PC-3 (cell line): ENCODE results near the gene C10orf71. TPM values are rescaled to one million over a fixed set of nuclear protein-coding genes. Genes with fewer than 3 reads are reported as not detected.

Experiments used
- ATAC-seq: fragments of 200-7000 bp; cut with Tn5 transposase; 2 replicates; pipeline ENCODE4 v1.9.1; 2020; ENCODE audit warnings: mild to moderate bottlenecking, moderate library complexity
- BruUV-seq: library from RNA; stranded (reverse); fragments of 400-500 nt; replicated peaks from 2 replicates; lab custom pipeline; 2021; lab: Mats Ljungman, UMichigan
- CTCF ChIA-PET: fragments of 300-600 bp; sonication (Branson Sonifier 250); formaldehyde crosslinking; loops from one replicate; lab custom pipeline; 2022; ENCODE audit warnings: antibody characterized with exemption; lab: Charles Lee
- POLR2A ChIA-PET: fragments of 300-600 bp; sonication (Branson Sonifier 250); formaldehyde crosslinking; loops from one replicate; lab custom pipeline; 2022; ENCODE audit warnings: antibody characterized with exemption; ENCODE audit not compliant: unreplicated experiment; lab: Charles Lee
- DNase-seq: peaks from one replicate; pipeline ENCODE4 v3.0.0-alpha.2; 2015
- H2AFZ ChIP-seq: fragments of 300-600 bp; sonication (generic); 2 replicates; pipeline ENCODE4 v1.6.0; 2016; ENCODE audit warnings: antibody characterized with exemption, low read length
- H3F3A ChIP-seq: fragments of 300-600 bp; sonication (generic); one replicate; pipeline ENCODE4 v1.6.0; 2017; ENCODE audit warnings: antibody characterized with exemption, low read length, control low read depth, mild to moderate bottlenecking; ENCODE audit not compliant: unreplicated experiment
- H3K27ac ChIP-seq: fragments of 300-600 bp; sonication (generic); 2 replicates; pipeline ENCODE4 v1.5.1; 2016; ENCODE audit warnings: mild to moderate bottlenecking, low read length
- H3K27me3 ChIP-seq: fragments of 300-600 bp; sonication (generic); 2 replicates; pipeline ENCODE4 v1.6.1; 2016; ENCODE audit warnings: low read length, mixed read lengths
- H3K36me3 ChIP-seq: fragments of 300-600 bp; sonication (generic); 2 replicates; pipeline ENCODE4 v1.6.1; 2016; ENCODE audit warnings: low read depth, mixed run types, low read length, mixed read lengths
- H3K4me1 ChIP-seq: fragments of 300-600 bp; sonication (generic); 2 replicates; pipeline ENCODE4 v1.5.1; 2016; ENCODE audit warnings: low read length; ENCODE audit not compliant: insufficient read depth
- H3K4me2 ChIP-seq: fragments of 300-600 bp; sonication (generic); 2 replicates; pipeline ENCODE4 v1.6.0; 2016; ENCODE audit warnings: low read length
- H3K4me3 ChIP-seq: fragments of 300-600 bp; sonication (generic); 2 replicates; pipeline ENCODE4 v1.5.1; 2016; ENCODE audit warnings: mild to moderate bottlenecking, low read length, mixed read lengths
- H3K79me2 ChIP-seq: fragments of 300-600 bp; sonication (generic); 2 replicates; pipeline ENCODE4 v1.6.1; 2017; ENCODE audit warnings: low read length, mixed read lengths
- H3K9ac ChIP-seq: fragments of 300-600 bp; sonication (generic); 2 replicates; pipeline ENCODE4 v1.6.0; 2016; ENCODE audit warnings: mild to moderate bottlenecking, low read length
- H3K9me2 ChIP-seq: fragments of 300-600 bp; sonication (generic); replicated peaks from 2 replicates; pipeline ENCODE4 v1.6.1; 2016; ENCODE audit warnings: mixed run types, low read length, mixed read lengths
- H3K9me3 ChIP-seq: fragments of 300-600 bp; sonication (generic); 2 replicates; pipeline ENCODE4 v1.6.1; 2016; ENCODE audit warnings: low read length, mixed read lengths
- H4K20me1 ChIP-seq: fragments of 300-600 bp; sonication (generic); 2 replicates; pipeline ENCODE4 v1.6.1; 2016; ENCODE audit warnings: low read length, mixed read lengths
- EZH2 ChIP-seq: fragments of 300-600 bp; sonication (generic); IDR thresholded peaks from one replicate; pipeline ENCODE4 v1.6.1; 2017; ENCODE audit warnings: antibody characterized with exemption, mild to moderate bottlenecking, low read length; ENCODE audit not compliant: unreplicated experiment
- EZH2phosphoT487 ChIP-seq: fragments of 300-600 bp; sonication (generic); IDR thresholded peaks from 2 replicates; pipeline ENCODE4 v1.6.1; 2018; ENCODE audit warnings: mild to moderate bottlenecking, antibody characterized with exemption, low read length, borderline replicate concordance
- intact Hi-C: fragments of 100-400 bp; cut with micrococcal nuclease; formaldehyde crosslinking; loops from 2 replicates; pipeline ENCODE4 v1.9.0; 2023
- total RNA-seq: library from RNA; depleted of rRNA; stranded (reverse); fragments of >200 nt; gene quantifications from 2 replicates; pipeline ENCODE4 v1.2.3, GENCODE V29; 2014
- TF ChIP-seq, protein P1 (sequence below): fragments of 300-600 bp; sonication (generic); conservative IDR thresholded peaks from 2 replicates; pipeline ENCODE4 v1.5.1; 2017; ENCODE audit warnings: antibody characterized with exemption, low read depth, mild to moderate bottlenecking, low read length

C10orf71 gene
- total RNA-seq, 1 experiment from 2014 or later = not detected

DNA sequence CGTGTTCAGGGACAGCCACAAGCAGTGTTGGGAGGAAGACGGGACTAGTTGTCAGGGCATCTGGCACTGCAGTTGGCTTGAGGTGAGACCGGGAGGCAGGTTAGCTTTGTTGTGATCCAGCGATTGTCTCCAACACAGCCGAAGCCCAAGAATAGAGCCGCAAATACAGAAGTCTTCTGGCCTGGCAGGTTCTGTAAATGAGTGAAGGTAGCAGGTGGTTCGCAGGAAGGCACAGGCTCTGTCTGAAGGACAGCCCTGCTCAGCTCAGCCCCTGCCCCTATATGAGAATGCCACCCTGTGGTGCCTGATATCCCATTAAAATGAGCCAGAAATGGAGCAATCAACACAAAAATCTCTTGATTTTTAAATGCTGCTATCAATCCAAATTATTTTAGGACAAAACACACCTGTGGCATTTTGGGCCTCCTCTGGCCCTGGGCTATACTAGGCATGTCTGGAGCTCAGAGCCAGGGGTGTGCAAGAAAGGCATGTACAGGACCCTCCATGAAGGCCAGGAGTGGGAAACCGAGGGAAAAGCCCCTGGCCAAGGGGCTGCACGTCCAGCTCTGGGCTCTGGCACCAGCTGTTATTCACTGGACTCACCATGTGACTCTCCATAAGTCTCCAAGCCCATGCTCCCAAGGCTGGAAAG, 11.2 kb upstream of the C10orf71 start:
- CTCF ChIA-PET = no interaction called here

DNA sequence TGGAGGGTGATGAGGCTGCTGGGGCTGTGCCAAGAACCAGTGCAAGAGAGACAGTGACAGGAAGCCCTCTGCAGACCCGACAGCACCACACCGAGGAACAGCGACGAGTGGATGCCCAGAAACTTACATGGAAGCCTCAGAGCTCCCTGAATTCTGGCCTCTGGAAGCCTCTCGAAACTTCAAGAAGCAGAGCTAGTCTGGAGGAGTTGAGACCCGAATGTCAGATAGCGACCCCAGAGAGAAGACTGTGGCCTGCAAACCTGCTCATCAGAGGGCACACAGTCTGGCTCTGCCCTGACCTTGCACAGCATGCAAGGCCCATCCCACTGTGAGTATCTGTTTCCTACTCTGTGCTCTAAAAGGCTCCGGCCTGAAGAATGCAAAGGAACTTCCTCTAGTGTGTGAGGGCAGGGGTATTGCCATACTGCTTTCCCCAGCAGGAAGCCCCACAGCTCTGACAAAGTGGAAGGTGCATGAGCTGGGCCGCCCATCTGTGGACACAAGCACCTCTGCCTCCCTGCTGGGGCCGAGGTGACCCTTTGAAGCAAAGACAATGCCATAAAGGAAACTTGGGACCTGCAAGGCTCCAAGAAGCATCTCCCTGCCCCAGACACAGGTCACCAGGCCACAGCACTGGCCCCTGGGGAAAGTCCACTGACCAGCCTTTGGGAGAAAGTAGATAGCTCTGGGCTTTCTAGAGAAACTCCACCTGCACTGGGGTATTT, 10.5 kb upstream of the C10orf71 start:
- no peak overlapping the region for H2AFZ ChIP-seq
- no peaks in the 10 kb centered on the region for H4K20me1 ChIP-seq
- no peaks in the 10 kb centered on the region for H3K4me1 ChIP-seq
- no peaks in the 10 kb centered on the region for H3K9me3 ChIP-seq
- no peaks in the 10 kb centered on the region for H3F3A ChIP-seq
- H3K4me3 ChIP-seq = no peak overlapping the region
- BruUV-seq = no TSS peak
- ATAC-seq (no peak), DNase-seq (no peak)
- no peaks in the 10 kb centered on the region for H3K79me2 ChIP-seq
- ChIA-PET CTCF (no interaction called here), POLR2A (no interaction called here)
- H3K9ac ChIP-seq = no peak overlapping the region
- intact Hi-C loops = no loop called here
- no peaks in the 10 kb centered on the region for H3K36me3 ChIP-seq
- peaks cover 68% of the 10 kb centered on the region for H3K27me3 ChIP-seq
- TF ChIP-seq EZH2phosphoT487 (no peak), EZH2 (no peak)
- TF ChIP-seq, protein P1, sequence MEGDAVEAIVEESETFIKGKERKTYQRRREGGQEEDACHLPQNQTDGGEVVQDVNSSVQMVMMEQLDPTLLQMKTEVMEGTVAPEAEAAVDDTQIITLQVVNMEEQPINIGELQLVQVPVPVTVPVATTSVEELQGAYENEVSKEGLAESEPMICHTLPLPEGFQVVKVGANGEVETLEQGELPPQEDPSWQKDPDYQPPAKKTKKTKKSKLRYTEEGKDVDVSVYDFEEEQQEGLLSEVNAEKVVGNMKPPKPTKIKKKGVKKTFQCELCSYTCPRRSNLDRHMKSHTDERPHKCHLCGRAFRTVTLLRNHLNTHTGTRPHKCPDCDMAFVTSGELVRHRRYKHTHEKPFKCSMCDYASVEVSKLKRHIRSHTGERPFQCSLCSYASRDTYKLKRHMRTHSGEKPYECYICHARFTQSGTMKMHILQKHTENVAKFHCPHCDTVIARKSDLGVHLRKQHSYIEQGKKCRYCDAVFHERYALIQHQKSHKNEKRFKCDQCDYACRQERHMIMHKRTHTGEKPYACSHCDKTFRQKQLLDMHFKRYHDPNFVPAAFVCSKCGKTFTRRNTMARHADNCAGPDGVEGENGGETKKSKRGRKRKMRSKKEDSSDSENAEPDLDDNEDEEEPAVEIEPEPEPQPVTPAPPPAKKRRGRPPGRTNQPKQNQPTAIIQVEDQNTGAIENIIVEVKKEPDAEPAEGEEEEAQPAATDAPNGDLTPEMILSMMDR = no peak
- no peak overlapping the region for H3K4me2 ChIP-seq
- H3K9me2 ChIP-seq = no peaks in the 10 kb centered on the region
- no peak overlapping the region for H3K27ac ChIP-seq

More for the DNA sequence above, 11.2 kb upstream of the C10orf71 start:
- Histone ChIP-seq H3K4me2 (no peak overlapping the region), H3K27me3 (peaks cover 68% of the 10 kb centered on the region), H2AFZ (no peak overlapping the region), H3K79me2 (no peaks in the 10 kb centered on the region), H3K9ac (no peak overlapping the region), H4K20me1 (no peaks in the 10 kb centered on the region), H3K9me3 (no peaks in the 10 kb centered on the region), H3K36me3 (no peaks in the 10 kb centered on the region), H3F3A (no peaks in the 10 kb centered on the region), H3K9me2 (no peaks in the 10 kb centered on the region), H3K4me1 (no peaks in the 10 kb centered on the region), H3K4me3 (no peak overlapping the region), H3K27ac (no peak overlapping the region)
- intact Hi-C loops = no loop called here
- POLR2A ChIA-PET = no interaction called here
- DNase-seq (no peak), ATAC-seq (no peak)
- TF ChIP-seq EZH2phosphoT487 (no peak), EZH2 (no peak)
- TF ChIP-seq, protein P1 = no peak
- no TSS peak for BruUV-seq

DNA sequence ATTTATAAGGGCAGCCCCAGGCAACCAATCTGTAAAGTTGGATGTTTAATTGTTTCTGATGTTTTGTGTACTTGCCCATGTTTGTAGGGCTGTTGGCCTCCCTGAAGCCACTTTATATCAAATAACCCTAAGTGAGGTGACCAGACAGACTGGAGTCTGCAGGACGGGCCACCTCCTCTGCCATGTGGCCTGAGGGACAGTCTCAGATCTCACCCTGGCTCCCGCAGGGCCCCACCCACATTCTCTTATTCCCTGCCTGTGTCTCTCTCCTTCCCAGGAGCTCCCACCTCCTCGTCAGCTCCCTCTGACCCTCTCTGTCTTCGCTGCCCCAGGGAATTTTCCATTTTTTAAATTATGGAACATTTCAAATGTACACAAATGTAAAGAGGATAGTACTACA, 9.5 kb upstream of the C10orf71 start:
- ATAC-seq = no peak
- Histone ChIP-seq H2AFZ (no peak overlapping the region), H3K9ac (no peak overlapping the region), H3K4me3 (no peak overlapping the region), H3K4me1 (no peaks in the 10 kb centered on the region), H3K36me3 (no peaks in the 10 kb centered on the region), H3K4me2 (no peak overlapping the region), H3K9me2 (no peaks in the 10 kb centered on the region), H3K9me3 (no peaks in the 10 kb centered on the region), H4K20me1 (no peaks in the 10 kb centered on the region), H3F3A (no peaks in the 10 kb centered on the region), H3K27me3 (peaks cover 58% of the 10 kb centered on the region), H3K27ac (no peak overlapping the region), H3K79me2 (no peaks in the 10 kb centered on the region)
- intact Hi-C loops = no loop called here
- POLR2A ChIA-PET = no interaction called here
- no peak for DNase-seq
- CTCF ChIA-PET = no interaction called here
- TF ChIP-seq EZH2 (no peak), EZH2phosphoT487 (no peak)
- TF ChIP-seq, protein P1 = no peak
- no TSS peak for BruUV-seq
